Frontal cortex (tissue), 4 donors: ENCODE data around the gene FERMT3. TPM values are rescaled to one million over a fixed set of nuclear protein-coding genes. Genes with fewer than 3 reads are reported as not detected.
A peak's percentile ranks its signal among the peaks of the same experiment; 100 is the strongest.

Experiments
- DNase-seq, 2 donors: peaks; one replicate each; pipeline ENCODE4 v3.0.0; 2012; ENCODE audit warnings: low spot score in 2 of 2
- FAIRE-seq: peaks from 2 replicates; lab custom pipeline; 2012; peaks lifted over from hg19 to GRCh38; lab: Jason Lieb, UNC
- total RNA-seq: library from RNA; depleted of rRNA; stranded (reverse); fragments of >200 nt; gene quantifications from one replicate; pipeline ENCODE4 v1.2.3, GENCODE V29; 2014
- donor health status: control.
- donor health status: control.
- donor health status: control.

The FERMT3 gene
- total RNA-seq, 1 donor from 2014 or later = 0.41 TPM

DNA sequence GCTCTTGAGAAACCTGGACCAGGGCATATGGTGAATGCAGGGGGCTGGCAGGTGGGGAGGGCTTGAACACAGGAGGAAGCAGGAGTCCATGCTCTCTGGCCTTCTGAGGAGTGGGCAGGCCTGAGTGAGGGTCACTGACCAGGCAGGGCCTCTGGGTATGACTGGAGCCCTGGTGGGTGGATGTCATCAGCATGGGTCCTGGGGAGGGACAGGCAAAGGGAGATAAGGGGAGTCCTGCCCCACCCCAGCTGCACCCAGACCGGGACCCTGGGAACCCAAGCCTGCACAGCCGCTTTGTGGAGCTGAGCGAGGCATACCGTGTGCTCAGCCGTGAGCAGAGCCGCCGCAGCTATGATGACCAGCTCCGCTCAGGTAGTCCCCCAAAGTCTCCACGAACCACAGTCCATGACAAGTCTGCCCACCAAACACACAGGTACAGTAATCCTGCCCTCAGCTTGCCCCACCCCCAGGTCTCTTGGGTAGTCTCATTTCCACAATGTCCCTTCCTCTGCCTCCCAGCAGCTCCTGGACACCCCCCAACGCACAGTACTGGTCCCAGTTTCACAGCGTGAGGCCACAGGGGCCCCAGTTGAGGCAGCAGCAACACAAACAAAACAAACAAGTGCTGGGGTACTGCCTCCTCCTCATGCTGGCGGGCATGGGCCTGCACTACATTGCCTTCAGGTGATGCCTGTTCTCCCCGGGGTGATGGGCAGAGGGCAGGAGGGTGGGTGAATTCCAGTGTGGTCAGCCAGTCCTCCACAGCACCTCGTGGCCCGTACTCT, 25.9 kb downstream of the FERMT3 start:
- DNase-seq (no peak), FAIRE-seq (no peak)

- DNase-seq (no peak), FAIRE-seq (no peak)
Observed at GRCh38 chr11:64232967-64233315, 26.4 kb downstream of the FERMT3 start.

DNA sequence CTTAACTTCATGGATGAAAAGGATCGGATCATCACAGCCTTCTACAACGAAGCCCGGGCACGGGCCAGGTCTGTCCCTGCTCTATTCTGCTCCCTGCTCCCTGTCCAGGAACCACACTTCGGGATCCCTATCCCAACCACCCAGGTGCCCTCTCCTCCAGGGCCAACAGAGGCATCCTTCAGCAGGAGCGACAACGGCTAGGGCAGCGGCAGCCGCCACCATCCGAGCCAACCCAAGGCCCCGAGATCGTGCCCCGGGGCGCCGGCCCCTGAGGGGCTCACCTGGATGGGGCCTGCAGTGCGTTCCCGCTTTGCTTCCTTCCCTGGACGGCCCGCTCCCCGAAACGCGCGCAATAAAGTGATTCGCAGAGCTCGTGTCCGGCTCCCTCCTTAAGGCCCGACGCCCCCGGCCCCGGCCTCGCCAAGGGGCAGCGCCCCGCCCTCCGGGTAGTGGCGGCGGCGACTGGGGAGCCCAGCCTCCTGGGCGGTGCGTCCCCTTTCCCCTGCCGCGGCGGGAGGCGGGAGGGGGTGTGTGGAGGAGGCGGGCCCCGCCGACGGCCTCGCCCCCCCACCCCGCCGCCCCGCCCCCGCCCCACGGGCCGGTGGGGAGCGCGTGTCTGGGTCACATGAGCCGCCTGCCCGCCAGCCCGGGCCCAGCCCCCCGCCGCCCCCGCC, 27.5 kb downstream of the FERMT3 start, which contains the start of gene VEGFB:
VEGFB (plus strand) TSS at position 672 of the 674 bp plus-strand sequence. CDS start 250 bp downstream, outside the sequence.
- FAIRE-seq (no peak), DNase-seq (peak; percentile 87 to 88)

DNA sequence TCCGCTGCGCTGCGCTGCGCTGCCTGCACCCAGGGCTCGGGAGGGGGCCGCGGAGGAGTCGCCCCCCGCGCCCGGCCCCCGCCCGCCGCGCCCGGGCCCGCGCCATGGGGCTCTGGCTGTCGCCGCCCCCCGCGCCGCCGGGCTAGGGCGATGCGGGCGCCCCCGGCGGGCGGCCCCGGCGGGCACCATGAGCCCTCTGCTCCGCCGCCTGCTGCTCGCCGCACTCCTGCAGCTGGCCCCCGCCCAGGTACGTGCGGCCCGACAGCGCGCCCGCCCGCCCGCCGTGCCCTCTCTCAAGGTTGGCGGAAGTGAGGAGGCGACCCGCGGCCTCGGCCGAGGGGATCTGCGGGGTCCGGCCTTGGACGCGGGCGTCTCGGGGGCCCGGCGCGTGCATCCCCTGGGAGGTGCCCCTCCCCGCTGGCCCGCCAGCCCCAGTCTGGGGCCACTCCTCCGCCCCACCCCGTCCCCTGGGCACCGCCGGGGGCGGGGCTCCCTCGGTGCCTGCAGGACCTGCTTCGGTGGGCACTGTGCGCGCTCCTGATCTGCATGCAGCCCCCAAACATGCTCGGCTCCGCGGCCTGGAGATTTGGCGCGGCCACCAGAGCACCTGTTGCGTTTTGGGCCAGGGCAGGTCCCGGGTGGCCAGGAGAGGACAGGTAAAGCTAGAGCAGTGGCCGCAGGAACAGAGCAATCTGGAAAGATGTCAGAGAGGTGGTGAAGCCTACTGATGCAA, 28.3 kb downstream of the FERMT3 start:
- no peak for DNase-seq
- no peak for FAIRE-seq

DNA sequence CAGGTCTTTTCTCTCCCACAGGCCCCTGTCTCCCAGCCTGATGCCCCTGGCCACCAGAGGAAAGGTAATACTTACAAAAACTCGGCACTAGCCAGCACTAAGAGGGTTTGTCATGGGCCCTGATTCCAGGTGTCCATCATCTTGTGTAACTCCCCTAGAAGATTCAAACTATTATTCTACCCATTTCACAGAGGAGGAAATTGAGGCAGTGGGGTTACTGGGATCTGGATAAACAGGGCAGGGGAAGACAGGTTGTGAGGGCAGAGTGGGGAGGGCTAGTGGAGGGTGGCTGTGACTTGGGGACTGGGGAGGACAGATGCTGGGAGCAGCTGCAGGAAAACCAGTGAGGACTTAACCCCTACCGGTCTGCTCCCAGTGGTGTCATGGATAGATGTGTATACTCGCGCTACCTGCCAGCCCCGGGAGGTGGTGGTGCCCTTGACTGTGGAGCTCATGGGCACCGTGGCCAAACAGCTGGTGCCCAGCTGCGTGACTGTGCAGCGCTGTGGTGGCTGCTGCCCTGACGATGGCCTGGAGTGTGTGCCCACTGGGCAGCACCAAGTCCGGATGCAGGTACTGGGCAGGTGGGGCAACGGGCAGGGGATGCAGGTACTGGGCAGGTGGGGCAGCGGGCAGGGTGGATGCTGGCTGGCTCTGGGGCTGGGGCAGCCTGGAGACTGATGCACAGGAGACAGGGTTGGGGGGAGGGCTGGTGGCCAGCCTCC, 29.1 kb downstream of the FERMT3 start:
- FAIRE-seq (no peak), DNase-seq (no peak)

DNA sequence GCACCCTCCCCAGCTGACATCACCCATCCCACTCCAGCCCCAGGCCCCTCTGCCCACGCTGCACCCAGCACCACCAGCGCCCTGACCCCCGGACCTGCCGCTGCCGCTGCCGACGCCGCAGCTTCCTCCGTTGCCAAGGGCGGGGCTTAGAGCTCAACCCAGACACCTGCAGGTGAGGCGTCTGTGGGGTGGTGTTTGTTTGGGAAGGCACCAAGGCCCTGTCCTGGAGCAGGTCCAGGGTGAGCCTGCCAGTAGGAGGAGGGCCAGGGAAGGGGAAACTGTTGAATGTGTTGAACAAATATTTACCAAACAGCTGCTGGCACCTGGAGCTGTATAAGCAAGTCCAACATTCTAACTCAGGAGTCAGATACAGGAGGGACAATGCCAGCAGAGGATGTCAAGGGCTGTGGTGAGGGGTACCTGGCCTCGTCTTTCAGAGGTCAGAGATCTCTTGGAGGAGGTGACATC, 31.0 kb downstream of the FERMT3 start:
- no peak for FAIRE-seq
- no peak for DNase-seq

- FAIRE-seq (no peak), DNase-seq (no peak)
Observed at GRCh38 chr11:64238076-64238475, 31.6 kb downstream of the FERMT3 start.

- DNase-seq (no peak), FAIRE-seq (no peak)
Observed at GRCh38 chr11:64238999-64239398, 32.5 kb downstream of the FERMT3 start.

DNA sequence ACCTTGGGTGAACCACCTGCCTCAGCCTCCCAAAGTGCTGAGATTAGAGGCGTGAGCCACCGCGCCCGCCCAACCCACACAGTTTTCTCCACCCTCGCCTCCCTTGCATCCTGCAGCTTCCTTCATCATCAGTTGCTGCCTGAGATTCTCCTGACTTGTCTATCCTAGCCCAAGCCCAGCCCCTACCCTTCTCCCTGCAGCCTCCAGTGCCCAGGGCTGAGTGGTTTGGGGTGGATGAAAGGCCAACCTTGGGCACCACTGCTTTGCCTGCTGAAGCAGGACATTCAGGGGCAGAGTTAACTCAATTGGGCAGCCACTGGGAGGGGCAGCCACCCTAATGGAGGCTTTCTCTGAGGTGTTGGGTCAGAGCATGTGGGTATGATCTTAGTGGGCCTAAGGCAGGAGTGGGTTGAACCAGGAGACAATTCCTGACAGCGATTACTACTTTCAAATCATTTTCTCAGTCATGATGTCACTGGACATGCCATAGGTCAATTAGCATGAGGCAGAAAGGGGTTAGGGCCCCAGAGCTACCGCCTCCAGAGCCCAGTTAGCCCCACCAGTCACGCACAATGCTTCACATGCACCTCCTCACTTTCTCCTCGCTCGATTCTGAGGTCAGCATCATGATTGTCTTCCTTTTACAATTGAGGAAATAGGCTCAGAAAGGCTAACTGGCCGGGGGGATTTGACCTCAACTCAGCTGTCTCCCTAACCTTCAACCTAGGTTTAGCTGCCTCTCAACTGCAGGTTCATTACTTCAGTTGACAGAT, 33.3 kb downstream of the FERMT3 start:
- FAIRE-seq (no peak), DNase-seq (no peak)

GRCh38 chr11:64240435-64241240, 34.1 kb downstream of the FERMT3 start, which contains the start of gene FKBP2:
Gene FKBP2, plus strand, starts transcription at chr11:64241095. Its CDS starts 1,293 bp downstream, at chr11:64242388.
- peak; percentile 96 to 97 for DNase-seq
- FAIRE-seq = no peak

GRCh38 chr11:64241241-64241490, 34.6 kb downstream of the FERMT3 start:
- peak; percentile 98 to 99 for DNase-seq
- no peak for FAIRE-seq

DNA sequence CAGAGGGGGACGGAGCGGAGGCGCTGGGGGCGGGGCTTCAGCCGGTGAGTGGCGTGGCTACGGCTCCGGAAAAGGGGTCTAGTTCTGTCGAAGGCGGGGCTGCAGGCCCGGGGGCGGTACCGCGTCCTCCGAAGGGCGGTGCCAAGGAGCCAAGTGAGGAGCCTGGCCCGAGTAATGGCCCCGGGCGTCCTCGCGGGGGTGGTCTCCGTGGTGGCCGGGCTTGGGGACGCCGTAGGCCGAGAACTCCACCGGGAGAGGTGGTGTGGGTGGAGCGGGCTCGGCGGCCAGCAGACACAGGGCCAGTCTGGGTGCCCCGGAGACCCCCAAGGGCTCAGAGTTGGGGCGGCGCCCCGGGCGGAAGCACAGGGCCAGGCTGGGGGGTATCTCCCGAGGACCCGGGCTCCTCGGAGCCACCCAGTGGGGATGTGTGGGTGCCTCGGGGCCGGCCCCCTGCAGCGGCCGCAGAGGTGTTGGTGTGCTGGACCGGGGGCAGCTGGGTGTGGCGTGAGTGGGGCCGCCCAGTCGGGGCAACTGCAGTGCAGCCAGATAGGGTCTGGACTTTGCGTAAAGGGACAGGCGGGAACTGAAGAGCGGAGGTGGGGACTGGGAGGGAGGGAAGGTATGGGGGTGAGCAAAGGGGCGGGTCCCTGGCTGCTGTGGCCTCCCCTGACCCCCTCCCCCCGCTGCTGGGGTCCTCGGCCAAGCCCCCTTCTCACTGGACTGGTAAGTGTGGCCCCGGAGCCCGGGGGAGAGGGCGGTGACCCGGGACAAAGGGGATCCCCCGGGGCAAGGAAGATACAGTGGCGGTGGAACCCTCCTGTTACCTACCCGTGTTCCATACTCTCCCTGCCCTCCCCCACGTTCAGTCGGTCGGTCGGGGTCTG, 35.2 kb downstream of the FERMT3 start:
- DNase-seq (no peak), FAIRE-seq (no peak)

- no peak for FAIRE-seq
- no peak for DNase-seq
Observed at GRCh38 chr11:64243236-64243854, 36.8 kb downstream of the FERMT3 start.

GRCh38 chr11:64244107-64244506, 37.6 kb downstream of the FERMT3 start:
- no peak for FAIRE-seq
- no peak for DNase-seq

DNA sequence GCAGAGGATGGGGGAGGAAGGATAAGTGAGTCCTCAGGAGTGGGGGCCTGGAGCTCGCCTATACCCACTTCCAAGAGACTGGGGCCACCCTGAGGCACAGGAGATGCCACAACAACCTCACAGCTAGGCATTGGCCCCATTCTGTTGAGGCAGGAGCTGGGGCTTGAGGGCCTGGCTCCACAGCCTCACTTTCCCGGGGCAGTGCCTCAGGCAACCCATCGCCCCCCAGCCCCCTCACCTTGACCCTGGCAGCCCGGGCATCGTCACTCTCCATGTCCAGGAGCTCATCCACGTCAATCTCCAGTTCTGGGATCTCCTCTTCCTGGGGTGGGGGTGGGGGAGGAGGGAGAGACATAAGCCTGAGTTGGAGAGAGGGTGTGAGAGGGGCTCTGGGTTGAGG, 38.4 kb downstream of the FERMT3 start:
- DNase-seq (no peak), FAIRE-seq (no peak)

DNA sequence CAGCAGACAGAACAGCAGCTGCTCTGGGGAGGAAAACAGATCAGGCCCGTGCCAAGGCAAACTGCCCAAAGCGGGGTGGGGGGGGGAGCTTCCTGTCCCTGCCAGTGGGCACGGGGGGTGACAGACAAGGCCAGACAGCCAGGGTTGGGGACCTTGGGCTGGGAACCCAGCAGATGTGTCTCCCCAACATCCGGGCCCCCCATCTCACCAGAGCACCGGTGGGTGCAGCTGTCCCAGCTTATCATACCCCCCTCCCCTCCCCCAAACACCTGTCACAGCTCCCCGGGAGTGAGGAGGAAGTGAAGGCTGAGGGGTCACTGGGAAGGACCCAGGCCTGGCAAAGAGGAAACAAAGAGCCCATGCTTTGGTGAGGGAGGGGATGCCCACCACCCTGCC, 38.9 kb downstream of the FERMT3 start:
- FAIRE-seq = no peak
- DNase-seq = no peak
